ENCODE results near the gene CENPO. TPM values are rescaled to one million over a fixed set of nuclear protein-coding genes. Genes with fewer than 3 reads are reported as not detected.

The CENPO gene
- total and polyA plus RNA-seq, 5 donors from 2014 or later = 1.2 to 9.2 (median 3.6) TPM

DNA sequence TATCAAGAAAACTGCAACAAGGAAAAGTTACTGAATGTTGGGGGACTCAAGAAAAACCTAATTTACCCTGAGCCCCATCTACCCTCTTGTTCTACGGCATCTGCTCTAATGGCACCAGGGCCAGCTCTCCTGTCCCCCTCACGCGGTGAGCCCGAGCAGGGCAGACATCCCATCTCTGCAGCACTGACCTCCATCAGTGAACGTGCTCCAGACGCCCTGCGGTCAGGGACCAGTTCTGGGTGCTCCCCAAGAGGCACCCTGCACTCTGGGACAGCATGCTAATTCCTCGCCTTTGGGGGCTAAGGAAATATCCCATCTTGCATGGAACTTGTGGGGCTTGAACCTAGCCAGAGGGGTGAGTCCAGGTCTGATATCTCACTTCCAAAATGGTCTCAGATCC lies 43.0 kb downstream of the CENPO start:
- Histone ChIP-seq H3K4me3 (ENCODE audit: low read depth, low read length) (no peak overlapping the region), H3K9me3 (ENCODE audit: control insufficient read depth in 2 of 2, low read length in 2 of 2) (no peaks in the 10 kb centered on the region), H3K27me3 (ENCODE audit: control insufficient read depth, insufficient read depth, low read length) (no peaks in the 10 kb centered on the region), H3K36me3 (ENCODE audit: control insufficient read depth, insufficient read depth, low read length) (peaks cover 13% of the 10 kb centered on the region), H3K27ac (ENCODE audit: insufficient read depth, low read length, poor library complexity, severe bottlenecking) (no peak overlapping the region), H3K4me1 (ENCODE audit: control insufficient read depth, insufficient read depth, low read length, poor library complexity, severe bottlenecking) (no peaks in the 10 kb centered on the region)
- peak overlapping the region in 1 of 3 donors; percentile 29 for H3K27ac Mint-ChIP-seq
- DNase-seq (no peak), ATAC-seq (ENCODE audit: low read depth in 2 of 2) (no peak)
- no peaks in the 10 kb centered on the region for H3K27me3 Mint-ChIP-seq
- H3K4me1 Mint-ChIP-seq = no peaks in the 10 kb centered on the region
- peaks cover 27% of the 10 kb centered on the region for H3K36me3 Mint-ChIP-seq
- no peak overlapping the region for H3K4me3 Mint-ChIP-seq
- no peaks in the 10 kb centered on the region for H3K9me3 Mint-ChIP-seq

DNA sequence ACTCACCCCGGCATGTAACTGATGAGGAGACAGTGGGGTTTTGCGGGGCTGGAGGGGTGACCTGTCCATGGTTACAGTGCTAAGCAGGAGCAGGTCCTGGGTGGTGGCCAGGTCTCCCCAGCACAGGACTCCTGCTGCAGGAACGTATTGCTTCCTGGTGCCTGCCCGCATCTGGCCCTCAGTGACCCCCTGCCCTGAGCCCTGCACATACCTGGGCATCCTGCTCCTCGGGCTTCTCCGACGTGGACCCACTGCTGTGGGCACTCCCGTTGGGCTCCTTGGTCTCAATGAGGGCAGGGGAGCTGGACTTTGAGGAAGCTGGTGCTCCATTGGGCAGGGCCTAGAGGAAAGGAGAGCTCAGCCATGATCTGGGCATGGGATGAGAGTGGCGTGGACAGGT lies 43.5 kb downstream of the CENPO start:
- peaks cover 27% of the 10 kb centered on the region for H3K36me3 Mint-ChIP-seq
- Histone ChIP-seq H3K36me3 (ENCODE audit: control insufficient read depth, insufficient read depth, low read length) (peaks cover 13% of the 10 kb centered on the region), H3K4me3 (ENCODE audit: low read depth, low read length) (no peak overlapping the region), H3K27ac (ENCODE audit: insufficient read depth, low read length, poor library complexity, severe bottlenecking) (no peak overlapping the region), H3K4me1 (ENCODE audit: control insufficient read depth, insufficient read depth, low read length, poor library complexity, severe bottlenecking) (no peaks in the 10 kb centered on the region), H3K9me3 (ENCODE audit: control insufficient read depth in 2 of 2, low read length in 2 of 2) (no peaks in the 10 kb centered on the region), H3K27me3 (ENCODE audit: control insufficient read depth, insufficient read depth, low read length) (no peaks in the 10 kb centered on the region)
- H3K4me3 Mint-ChIP-seq = no peak overlapping the region
- no peaks in the 10 kb centered on the region for H3K27me3 Mint-ChIP-seq
- peak overlapping the region in 1 of 3 donors; percentile 55 for H3K27ac Mint-ChIP-seq
- DNase-seq (no peak), ATAC-seq (ENCODE audit: low read depth in 2 of 2) (no peak)
- no peaks in the 10 kb centered on the region for H3K9me3 Mint-ChIP-seq
- H3K4me1 Mint-ChIP-seq = no peaks in the 10 kb centered on the region

DNA sequence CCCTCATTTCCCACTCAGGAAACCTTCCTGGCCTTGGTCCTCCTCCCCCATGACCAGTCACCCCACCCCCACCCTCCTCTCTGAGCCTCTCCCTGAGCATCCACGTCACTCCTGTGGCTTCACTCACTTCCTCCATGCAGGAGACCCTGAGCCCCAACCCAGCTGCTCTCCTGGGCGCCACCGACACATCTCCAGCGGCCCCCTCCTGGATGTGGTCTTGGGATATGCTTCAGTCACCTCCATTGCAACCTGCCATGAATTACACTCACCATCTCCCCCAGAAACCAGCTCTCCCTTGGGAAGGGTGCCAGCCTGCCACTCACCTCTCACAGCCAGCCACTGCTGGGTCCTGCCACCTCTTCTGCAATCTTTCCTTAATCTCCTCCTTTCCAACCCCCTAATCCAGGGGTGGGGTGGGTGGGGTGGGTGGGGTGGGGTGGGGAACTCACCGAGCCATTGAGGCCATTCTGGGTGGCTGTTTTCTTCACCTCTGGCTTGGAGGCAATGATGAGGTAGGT lies 44.8 kb downstream of the CENPO start:
- H3K27me3 ChIP-seq (ENCODE audit: control insufficient read depth, insufficient read depth, low read length) = no peaks in the 10 kb centered on the region
- no peak for DNase-seq
- H3K36me3 Mint-ChIP-seq = peaks cover 21% of the 10 kb centered on the region
- H3K36me3 ChIP-seq (ENCODE audit: control insufficient read depth, insufficient read depth, low read length) = peaks cover 13% of the 10 kb centered on the region
- no peaks in the 10 kb centered on the region for H3K4me1 Mint-ChIP-seq
- no peaks in the 10 kb centered on the region for H3K4me1 ChIP-seq (ENCODE audit: control insufficient read depth, insufficient read depth, low read length, poor library complexity, severe bottlenecking)
- H3K27ac ChIP-seq (ENCODE audit: insufficient read depth, low read length, poor library complexity, severe bottlenecking) = no peak overlapping the region
- H3K9me3 ChIP-seq (ENCODE audit: control insufficient read depth in 2 of 2, low read length in 2 of 2) = no peaks in the 10 kb centered on the region
- no peak overlapping the region for H3K27ac Mint-ChIP-seq
- H3K9me3 Mint-ChIP-seq = no peaks in the 10 kb centered on the region
- H3K27me3 Mint-ChIP-seq = no peaks in the 10 kb centered on the region
- H3K4me3 ChIP-seq (ENCODE audit: low read depth, low read length) = no peak overlapping the region
- ATAC-seq (ENCODE audit: low read depth in 2 of 2) = no peak
- no peak overlapping the region for H3K4me3 Mint-ChIP-seq

DNA sequence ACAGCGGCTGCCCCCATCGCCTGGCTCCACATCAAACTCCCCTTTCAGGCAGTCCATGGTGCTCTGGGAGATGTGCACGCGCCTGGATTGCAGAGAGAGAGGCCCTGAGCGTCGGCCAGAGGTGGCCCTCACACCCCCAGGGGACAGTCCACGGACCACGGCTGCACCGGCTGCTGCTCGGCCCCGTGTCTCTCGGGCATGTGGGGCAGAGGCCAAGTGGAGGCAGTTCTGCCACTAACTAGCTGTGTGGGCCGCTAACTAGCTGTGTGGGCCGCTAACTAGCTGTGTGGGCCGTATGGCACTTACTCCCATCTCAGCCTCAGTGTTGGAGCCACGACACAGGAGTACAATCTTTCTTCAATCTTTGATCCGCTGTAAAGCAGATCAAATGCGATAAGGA lies 45.3 kb downstream of the CENPO start:
- H3K36me3 Mint-ChIP-seq = peaks cover 18% of the 10 kb centered on the region
- no peak overlapping the region for H3K27ac Mint-ChIP-seq

DNA sequence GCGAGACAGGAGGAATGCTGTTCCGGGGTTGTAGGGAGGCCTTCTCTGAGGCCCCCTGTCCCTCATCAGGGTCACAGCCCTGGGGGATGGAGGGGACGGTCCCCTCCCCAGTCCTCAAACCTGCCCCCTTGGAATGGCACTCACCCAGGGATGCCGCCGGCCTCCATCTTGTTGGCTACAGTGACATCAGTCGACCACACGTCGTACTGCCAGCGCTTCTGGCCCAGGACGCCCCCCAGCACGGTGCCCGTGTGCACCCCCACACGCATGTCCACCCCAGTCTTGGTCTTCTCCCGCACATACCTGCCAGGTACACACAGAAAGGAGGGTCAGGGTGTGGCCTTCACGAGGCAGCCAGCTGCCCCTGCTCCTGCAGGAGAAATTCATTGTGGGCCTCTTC lies 46.5 kb downstream of the CENPO start:
- Mint-ChIP-seq H3K9me3 (no peaks in the 10 kb centered on the region), H3K4me1 (peaks cover 0 to 3% (median 0%) of the 10 kb centered on the region in 4 donors), H3K27ac (no peak overlapping the region), H3K4me3 (no peak overlapping the region), H3K36me3 (peaks cover 18% of the 10 kb centered on the region), H3K27me3 (no peaks in the 10 kb centered on the region)
- H3K4me3 ChIP-seq (ENCODE audit: low read depth, low read length) = no peak overlapping the region
- DNase-seq (no peak), ATAC-seq (ENCODE audit: low read depth in 2 of 2) (no peak)
- H3K27me3 ChIP-seq (ENCODE audit: control insufficient read depth, insufficient read depth, low read length) = no peaks in the 10 kb centered on the region
- H3K27ac ChIP-seq (ENCODE audit: insufficient read depth, low read length, poor library complexity, severe bottlenecking) = no peak overlapping the region
- H3K36me3 ChIP-seq (ENCODE audit: control insufficient read depth, insufficient read depth, low read length) = peaks cover 13% of the 10 kb centered on the region
- no peaks in the 10 kb centered on the region for H3K4me1 ChIP-seq (ENCODE audit: control insufficient read depth, insufficient read depth, low read length, poor library complexity, severe bottlenecking)
- no peaks in the 10 kb centered on the region for H3K9me3 ChIP-seq (ENCODE audit: control insufficient read depth in 2 of 2, low read length in 2 of 2)

More for the DNA sequence above, 45.3 kb downstream of the CENPO start:
- H3K27ac ChIP-seq (ENCODE audit: insufficient read depth, low read length, poor library complexity, severe bottlenecking) = no peak overlapping the region
- H3K4me1 Mint-ChIP-seq = peaks cover 0 to 2% (median 0%) of the 10 kb centered on the region in 4 donors
- H3K9me3 ChIP-seq (ENCODE audit: control insufficient read depth in 2 of 2, low read length in 2 of 2) = no peaks in the 10 kb centered on the region
- H3K4me3 Mint-ChIP-seq = no peak overlapping the region
- no peaks in the 10 kb centered on the region for H3K27me3 ChIP-seq (ENCODE audit: control insufficient read depth, insufficient read depth, low read length)
- H3K4me1 ChIP-seq (ENCODE audit: control insufficient read depth, insufficient read depth, low read length, poor library complexity, severe bottlenecking) = no peaks in the 10 kb centered on the region
- H3K36me3 ChIP-seq (ENCODE audit: control insufficient read depth, insufficient read depth, low read length) = peaks cover 13% of the 10 kb centered on the region
- no peak overlapping the region for H3K4me3 ChIP-seq (ENCODE audit: low read depth, low read length)
- no peaks in the 10 kb centered on the region for H3K27me3 Mint-ChIP-seq
- DNase-seq = no peak
- H3K9me3 Mint-ChIP-seq = no peaks in the 10 kb centered on the region
- ATAC-seq (ENCODE audit: low read depth in 2 of 2) = no peak

GRCh38 chr2:24840164-24840869 lies 47.1 kb downstream of the CENPO start:
- Mint-ChIP-seq H3K9me3 (no peaks in the 10 kb centered on the region), H3K4me3 (no peak overlapping the region), H3K4me1 (peaks cover 0 to 3% (median 0%) of the 10 kb centered on the region in 4 donors), H3K27ac (peak overlapping the region in 1 of 3 donors; percentile 26), H3K36me3 (peaks cover 17% of the 10 kb centered on the region), H3K27me3 (no peaks in the 10 kb centered on the region)
- H3K9me3 ChIP-seq (ENCODE audit: control insufficient read depth in 2 of 2, low read length in 2 of 2) = no peaks in the 10 kb centered on the region
- no peaks in the 10 kb centered on the region for H3K27me3 ChIP-seq (ENCODE audit: control insufficient read depth, insufficient read depth, low read length)
- DNase-seq = no peak
- H3K4me3 ChIP-seq (ENCODE audit: low read depth, low read length) = no peak overlapping the region
- H3K4me1 ChIP-seq (ENCODE audit: control insufficient read depth, insufficient read depth, low read length, poor library complexity, severe bottlenecking) = no peaks in the 10 kb centered on the region
- H3K27ac ChIP-seq (ENCODE audit: insufficient read depth, low read length, poor library complexity, severe bottlenecking) = no peak overlapping the region
- ATAC-seq (ENCODE audit: low read depth in 2 of 2) = no peak
- H3K36me3 ChIP-seq (ENCODE audit: control insufficient read depth, insufficient read depth, low read length) = peaks cover 13% of the 10 kb centered on the region

DNA sequence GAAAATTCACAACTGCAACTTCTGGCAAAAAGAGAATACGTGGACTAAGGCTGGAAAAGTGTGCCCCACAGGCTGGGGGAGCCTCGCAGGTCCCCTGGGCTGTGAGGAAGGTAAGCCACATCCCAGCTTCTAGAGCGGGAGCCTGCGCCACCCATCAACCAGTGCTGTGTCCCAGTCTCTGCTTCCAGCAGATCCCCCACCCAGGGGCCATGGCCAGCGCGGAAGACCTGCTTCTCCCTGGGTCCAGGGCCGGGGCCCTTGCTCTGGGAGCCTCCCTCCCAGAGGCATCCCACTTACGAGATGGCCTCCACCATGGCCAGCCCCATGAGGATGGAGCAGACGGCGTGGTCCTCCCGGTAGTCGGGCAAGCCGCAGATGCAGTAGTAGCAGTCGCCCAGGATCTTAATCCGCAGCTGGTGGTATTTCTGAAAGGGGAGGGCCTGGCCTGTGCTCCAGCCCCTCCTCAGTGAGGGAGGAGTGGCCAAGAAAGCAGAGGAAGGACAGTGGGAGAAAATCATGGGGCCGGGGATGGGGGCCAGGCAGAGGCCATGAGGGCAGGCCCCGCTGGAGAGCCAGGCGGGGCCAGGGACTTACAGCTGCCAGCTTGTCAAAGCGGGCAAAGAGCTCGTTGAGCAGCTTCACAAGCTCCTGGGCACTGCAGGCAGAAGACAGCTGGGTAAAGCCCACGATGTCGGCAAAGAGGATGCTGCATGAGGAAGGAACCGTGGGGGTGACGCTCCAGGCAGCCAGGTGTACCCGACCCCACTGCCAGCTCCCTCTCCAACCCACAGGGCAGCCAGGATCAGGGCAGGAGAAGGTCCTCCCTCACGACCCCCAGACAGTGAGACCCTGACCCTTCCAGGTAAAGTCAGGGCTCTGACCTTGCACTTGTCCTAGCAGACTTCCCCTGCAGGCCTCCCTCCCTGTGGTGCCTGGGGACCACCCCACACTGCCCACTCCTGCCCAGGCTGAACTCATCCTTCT lies 48.0 kb downstream of the CENPO start:
- Histone ChIP-seq H3K36me3 (ENCODE audit: control insufficient read depth, insufficient read depth, low read length) (peaks cover 11% of the 10 kb centered on the region), H3K4me1 (ENCODE audit: control insufficient read depth, insufficient read depth, low read length, poor library complexity, severe bottlenecking) (no peaks in the 10 kb centered on the region), H3K27me3 (ENCODE audit: control insufficient read depth, insufficient read depth, low read length) (no peaks in the 10 kb centered on the region), H3K27ac (ENCODE audit: insufficient read depth, low read length, poor library complexity, severe bottlenecking) (no peak overlapping the region), H3K4me3 (ENCODE audit: low read depth, low read length) (no peak overlapping the region), H3K9me3 (ENCODE audit: control insufficient read depth in 2 of 2, low read length in 2 of 2) (no peaks in the 10 kb centered on the region)
- H3K4me3 Mint-ChIP-seq = no peak overlapping the region
- H3K27ac Mint-ChIP-seq = no peak overlapping the region
- H3K4me1 Mint-ChIP-seq = peaks cover 0 to 3% (median 0%) of the 10 kb centered on the region in 4 donors
- no peaks in the 10 kb centered on the region for H3K27me3 Mint-ChIP-seq
- DNase-seq (no peak), ATAC-seq (ENCODE audit: low read depth in 2 of 2) (no peak)
- H3K36me3 Mint-ChIP-seq = peaks cover 13% of the 10 kb centered on the region
- H3K9me3 Mint-ChIP-seq = no peaks in the 10 kb centered on the region
